Placental epithelial cell (primary cell): ENCODE measurements around the gene DNAH1. TPM values are rescaled to one million over a fixed set of nuclear protein-coding genes. Genes with fewer than 3 reads are reported as not detected.
A peak's percentile ranks its signal among the peaks of the same experiment; 100 is the strongest.

Experiments used
- small RNA-seq: library from RNA; depleted of rRNA; stranded (forward); fragments of <200 nt; gene quantifications from one replicate; pipeline ENCODE3, GENCODE V24; 2012
- total RNA-seq: library from RNA; depleted of rRNA; stranded (reverse); fragments of >200 nt; gene quantifications from 2 replicates; pipeline ENCODE4 v1.2.3, GENCODE V29; 2012

Gene DNAH1
- 7.9 TPM in 2 replicates for total RNA-seq

GRCh38 chr3:52315977-52316764 is at the start of gene DNAH1:
DNAH1 (plus strand) TSS chr3:52316319; CDS start chr3:52322443, 6,124 bp downstream.

GRCh38 chr3:52278510-52279069 is 37.5 kb upstream of the DNAH1 start, which contains the start of gene WDR82:
WDR82 (minus strand) TSS chr3:52278649; CDS start chr3:52278361, 288 bp downstream.

GRCh38 chr3:52444860-52445793 is 129.0 kb downstream of the DNAH1 start, which contains the start of gene SEMA3G:
SEMA3G (minus strand) TSS chr3:52445103; CDS start chr3:52445027, 76 bp downstream.

Small RNA genes within 50 kb of the gene (small RNA-seq; reads per million reads assigned to genes)
- not detected for gene MIR135A1
- 1,258 reads per million, percentile 99 among the genes with 10 or more reads in this experiment for gene MIRLET7G

Other genes starting within 250 kb of the DNAH1 start
- 4.3 and 8.6 TPM in 2 replicates for gene POC1A, start 161.9 kb upstream of the DNAH1 start, total RNA-seq
- gene ALAS1, start 118.2 kb upstream of the DNAH1 start, total RNA-seq = 32.2 and 34.3 TPM in 2 replicates
- under 0.01 and 0.11 TPM in 2 replicates for gene TLR9, start 90.7 kb upstream of the DNAH1 start, total RNA-seq
- gene TWF2, start 77.2 kb upstream of the DNAH1 start, total RNA-seq = 108 and 160 TPM in 2 replicates
- gene PPM1M, start 70.6 kb upstream of the DNAH1 start, total RNA-seq = 23.3 and 34.5 TPM in 2 replicates
- gene WDR82, start 37.7 kb upstream of the DNAH1 start, total RNA-seq = 44.4 and 46.0 TPM in 2 replicates
- gene GLYCTK, start 28.5 kb upstream of the DNAH1 start, total RNA-seq = 5.9 and 9.1 TPM in 2 replicates
- 70.7 and 76.1 TPM in 2 replicates for gene BAP1, start 93.7 kb downstream of the DNAH1 start, total RNA-seq
- gene PHF7, start 94.3 kb downstream of the DNAH1 start, total RNA-seq = 0.87 and 2.7 TPM in 2 replicates
- gene SEMA3G, start 128.8 kb downstream of the DNAH1 start, total RNA-seq = not detected in 2 replicates
- 2.2 and 3.5 TPM in 2 replicates for gene TNNC1, start 137.7 kb downstream of the DNAH1 start, total RNA-seq
- gene NISCH, start 139.3 kb downstream of the DNAH1 start, total RNA-seq = 66.2 and 93.0 TPM in 2 replicates
- gene STAB1, start 179.0 kb downstream of the DNAH1 start, total RNA-seq = 0.22 and 0.39 TPM in 2 replicates
- gene NT5DC2, start 217.5 kb downstream of the DNAH1 start, total RNA-seq = 113 and 281 TPM in 2 replicates
- gene UQCC5, start 220.3 kb downstream of the DNAH1 start, total RNA-seq = 1.3 and 9.0 TPM in 2 replicates